Subcutaneous adipose tissue (tissue), 4 donors: ENCODE data around the gene RALGAPA1. TPM values are rescaled to one million over a fixed set of nuclear protein-coding genes. Genes with fewer than 3 reads are reported as not detected.

Experiments
- CTCF ChIP-seq: fragments of 450-650 bp; IDR thresholded peaks from one replicate; pipeline ENCODE4 v1.5.1; 2016; ENCODE audit warnings: low read depth, mild to moderate bottlenecking, control low read depth, antibody characterized with exemption, moderate library complexity
- total RNA-seq, 4 donors: library from RNA; depleted of rRNA; stranded (reverse); fragments of >200 nt; gene quantifications; one replicate each; pipeline ENCODE4 v1.1.0, GENCODE V29; 2016

Gene RALGAPA1
- total RNA-seq, 4 donors from 2014 or later: 48.6 to 104 (median 65.9) TPM

DNA sequence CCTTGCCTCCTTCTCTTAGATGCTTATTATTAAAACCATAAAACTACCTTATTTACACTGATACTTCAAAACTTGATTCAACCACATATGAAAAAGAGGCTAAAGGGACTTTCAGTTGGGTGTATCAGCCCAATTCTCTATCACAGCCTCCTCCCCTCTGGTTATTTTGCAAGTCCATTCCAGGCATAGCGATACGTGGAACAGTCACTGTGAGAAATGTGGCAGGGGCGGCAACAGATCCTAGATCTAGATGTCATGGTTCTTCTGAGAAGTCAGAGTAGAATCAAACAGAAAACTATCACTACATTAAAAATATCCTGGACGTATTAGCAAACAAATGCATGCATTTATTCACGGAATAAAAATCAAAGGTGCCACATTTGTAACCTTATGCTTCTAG is 83.2 kb downstream of the RALGAPA1 start:
- no peak for TF ChIP-seq CTCF

DNA sequence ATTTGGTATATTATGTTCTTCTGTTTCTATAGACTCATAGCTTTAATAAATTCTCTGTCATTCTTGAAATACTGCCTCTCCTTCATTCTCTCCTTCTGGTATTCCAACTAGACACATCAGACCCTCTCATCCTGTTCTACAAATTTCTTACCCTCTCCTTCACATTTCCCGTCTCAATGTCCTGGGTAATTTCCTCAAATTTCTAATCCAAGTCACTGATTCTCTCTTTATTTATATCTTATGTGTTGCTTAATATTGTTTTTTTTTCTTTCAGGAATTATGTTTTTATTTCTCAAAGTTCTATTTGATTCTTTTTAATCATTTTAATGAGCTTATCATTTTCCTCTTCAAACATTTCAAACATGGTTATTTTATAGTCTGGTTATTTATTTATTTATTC is 94.0 kb downstream of the RALGAPA1 start:
- TF ChIP-seq CTCF: no peak

GRCh38 chr14:35712466-35712865 is 96.6 kb downstream of the RALGAPA1 start:
- no peak for TF ChIP-seq CTCF

DNA sequence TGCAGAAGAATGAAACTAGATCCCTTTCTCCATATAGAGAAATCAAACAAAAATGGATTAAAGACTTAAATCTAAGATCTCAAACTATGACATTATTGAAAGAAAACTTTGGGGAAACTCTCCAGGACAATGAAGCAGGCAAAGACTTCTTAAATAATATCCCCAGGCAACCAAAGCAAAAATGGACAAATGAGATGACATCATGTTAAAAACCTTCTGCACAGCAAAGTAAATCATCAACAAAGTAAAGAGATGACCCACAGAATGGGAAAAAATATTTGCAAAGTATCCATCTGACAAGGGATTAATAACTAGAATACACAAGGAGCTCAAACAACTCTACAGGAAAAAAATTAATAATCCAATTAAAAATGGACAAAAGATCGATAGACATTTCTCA is 101.0 kb downstream of the RALGAPA1 start:
- no peak for TF ChIP-seq CTCF

- no peak for TF ChIP-seq CTCF
Observed at GRCh38 chr14:35705636-35706035, 103.5 kb downstream of the RALGAPA1 start.

DNA sequence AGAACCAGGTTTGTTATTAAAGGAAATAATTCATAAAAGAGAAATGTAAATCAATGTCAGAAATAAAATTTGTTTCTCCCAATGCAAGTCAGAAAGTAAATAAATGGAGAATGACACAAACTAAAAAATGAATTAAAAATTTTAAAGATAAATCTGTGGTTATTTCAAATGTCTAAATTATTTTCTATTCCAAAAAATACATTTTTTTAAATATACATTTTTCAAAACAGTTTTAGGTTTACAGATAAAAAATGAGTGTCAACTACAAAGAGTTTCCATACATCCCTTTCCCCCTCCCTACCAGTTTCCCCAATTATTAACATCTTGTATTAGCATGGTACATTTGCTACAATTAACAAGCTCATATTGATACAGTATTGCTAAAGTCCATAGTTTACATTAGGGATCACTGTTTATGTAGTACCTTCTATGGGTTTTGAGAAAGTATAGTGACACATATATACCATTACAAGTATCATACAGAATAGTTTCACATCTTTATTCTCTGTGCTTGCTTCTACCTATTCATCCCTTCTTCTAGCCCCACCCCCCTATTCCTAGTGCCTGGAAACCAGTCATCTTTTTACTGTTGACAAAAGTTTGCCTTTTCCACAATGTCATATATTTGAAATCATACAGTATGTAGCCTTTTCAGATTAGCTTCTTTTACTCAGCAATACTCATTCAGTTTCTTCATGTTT is 104.2 kb downstream of the RALGAPA1 start:
- TF ChIP-seq CTCF: no peak

GRCh38 chr14:35701531-35701930 is 107.6 kb downstream of the RALGAPA1 start:
- TF ChIP-seq CTCF: no peak
